GM18517 (cell line): Measurements from ENCODE around the gene GDF15.
"Not testable (repeated sequence)": the region's sequence is repeated elsewhere in the genome, so short reads cannot be mapped to it uniquely, and the experiment has no call there.

Experiments used
- ATAC-seq: cut with Tn5 transposase; IDR thresholded peaks from one replicate; pipeline ENCODE4 v1.9.1; 2021; ENCODE audit warnings: mild to moderate bottlenecking, moderate library complexity; ENCODE audit not compliant: unreplicated experiment

GDF15 gene

GRCh38 chr19:18363787-18364186, 22.2 kb upstream of the GDF15 start:
- ATAC-seq, result no peak

- not testable (repeated sequence) for ATAC-seq
Observed at GRCh38 chr19:18364277-18364825, 21.6 kb upstream of the GDF15 start.

- no peak for ATAC-seq
Observed at GRCh38 chr19:18364826-18365528, 21.0 kb upstream of the GDF15 start.

- ATAC-seq, result no peak
Observed at GRCh38 chr19:18366021-18366435, 19.9 kb upstream of the GDF15 start.

- no peak for ATAC-seq
Observed at GRCh38 chr19:18368504-18369222, 17.3 kb upstream of the GDF15 start.

- ATAC-seq, result no peak
Observed at GRCh38 chr19:18373407-18373891, 12.5 kb upstream of the GDF15 start.

- peak; percentile 70 for ATAC-seq
Observed at GRCh38 chr19:18373892-18374629, 11.9 kb upstream of the GDF15 start.

GRCh38 chr19:18377026-18377425, 8.9 kb upstream of the GDF15 start:
- ATAC-seq, result no peak

- ATAC-seq, result no peak
Observed at GRCh38 chr19:18379803-18380747, 5.9 kb upstream of the GDF15 start.

- ATAC-seq, result no peak
Observed at GRCh38 chr19:18380843-18381242, 5.1 kb upstream of the GDF15 start.

- ATAC-seq, result not testable (repeated sequence)
Observed at GRCh38 chr19:18383622-18384021, 2.3 kb upstream of the GDF15 start.

GRCh38 chr19:18384775-18385174, 1.2 kb upstream of the GDF15 start:
- ATAC-seq, result no peak

- ATAC-seq, result no peak
Observed at GRCh38 chr19:18385359-18385674, 641 bp upstream of the GDF15 start.

GRCh38 chr19:18386543-18387271, 749 bp downstream of the GDF15 start:
- ATAC-seq, result no peak

- peak; percentile 50 for ATAC-seq
Observed at GRCh38 chr19:18388100-18388959, 2.4 kb downstream of the GDF15 start.

GRCh38 chr19:18388960-18389725, 3.2 kb downstream of the GDF15 start:
- no peak for ATAC-seq

GRCh38 chr19:18389726-18390064, 3.7 kb downstream of the GDF15 start:
- no peak for ATAC-seq
